ENCODE results near the gene MED20.

MED20 gene

GRCh38 chr6:41965429-41966213 is 44.7 kb upstream of the MED20 start:
- ChIA-PET CTCF (interaction anchor here (0.6 to 2.1 kb wide), 5 partner anchors 22 to 178 kb away, joined by 3 to 7 read pairs (median 4); partner anchors contain the start of genes BYSL, MED20 and TOMM6), POLR2A (no interaction called here)
- TF ChIP-seq CTCF (IDR thresholded peaks at IDR 0.05; ENCODE audit: insufficient read depth, low read length, missing control alignments), result no peak
- H3K4me3 ChIP-seq (ENCODE audit: low read depth, low read length), result no peak overlapping the region
- no peak for DNase-seq (ENCODE audit: low read depth, low spot score)

- DNase-seq (ENCODE audit: low read depth, low spot score), result no peak
- POLR2A ChIA-PET, result interaction anchor here (0.6 kb wide), 1 partner anchor 1522 kb away, joined by 3 read pairs; no protein-coding TSS in a partner anchor
- TF ChIP-seq CTCF (IDR thresholded peaks at IDR 0.05; ENCODE audit: insufficient read depth, low read length, missing control alignments), result no peak
- H3K4me3 ChIP-seq (ENCODE audit: low read depth, low read length), result no peak overlapping the region
- CTCF ChIA-PET, result interaction anchor here (0.8 to 1.8 kb wide), 4 partner anchors 10 to 80 kb away, joined by 3 to 8 read pairs (median 4); no protein-coding TSS in a partner anchor
Measured at GRCh38 chr6:41964201-41964887, 43.4 kb upstream of the MED20 start.

GRCh38 chr6:41963371-41963770 is 42.4 kb upstream of the MED20 start:
- ChIA-PET POLR2A (no interaction called here), CTCF (interaction anchor here (0.8 to 1.8 kb wide), 8 partner anchors 8 to 81 kb away, joined by 3 to 14 read pairs (median 4); partner anchors contain the start of genes BYSL and MED20)
- no peak for DNase-seq (ENCODE audit: low read depth, low spot score)
- H3K4me3 ChIP-seq (ENCODE audit: low read depth, low read length), result no peak overlapping the region
- no peak for TF ChIP-seq CTCF (IDR thresholded peaks at IDR 0.05; ENCODE audit: insufficient read depth, low read length, missing control alignments)

GRCh38 chr6:41960028-41960427 is 39.1 kb upstream of the MED20 start:
- TF ChIP-seq CTCF (IDR thresholded peaks at IDR 0.05; ENCODE audit: insufficient read depth, low read length, missing control alignments), result no peak
- no peak for DNase-seq (ENCODE audit: low read depth, low spot score)
- ChIA-PET POLR2A (no interaction called here), CTCF (interaction anchor here (1.0 kb wide), 1 partner anchor 24 kb away, joined by 3 read pairs; no protein-coding TSS in a partner anchor)
- H3K4me3 ChIP-seq (ENCODE audit: low read depth, low read length), result no peak overlapping the region

GRCh38 chr6:41958022-41958856 is 37.3 kb upstream of the MED20 start:
- ChIA-PET CTCF (no interaction called here), POLR2A (no interaction called here)
- no peak for DNase-seq (ENCODE audit: low read depth, low spot score)
- TF ChIP-seq CTCF (IDR thresholded peaks at IDR 0.05; ENCODE audit: insufficient read depth, low read length, missing control alignments), result no peak
- H3K4me3 ChIP-seq (ENCODE audit: low read depth, low read length), result no peak overlapping the region

Measured in AG04449 (cell line).